VCaP (cell line): ENCODE measurements around the gene LUZP2.

Experiments used
- H3K27ac ChIP-seq: fragments of 450-650 bp; 2 replicates; pipeline ENCODE4 v1.5.1; 2017
- TF ChIP-seq, protein P1 (sequence below): fragments of 450-650 bp; conservative IDR thresholded peaks from 2 replicates; pipeline ENCODE4 v1.5.1; 2017; ENCODE audit warnings: mild to moderate bottlenecking, moderate library complexity

The LUZP2 gene

DNA sequence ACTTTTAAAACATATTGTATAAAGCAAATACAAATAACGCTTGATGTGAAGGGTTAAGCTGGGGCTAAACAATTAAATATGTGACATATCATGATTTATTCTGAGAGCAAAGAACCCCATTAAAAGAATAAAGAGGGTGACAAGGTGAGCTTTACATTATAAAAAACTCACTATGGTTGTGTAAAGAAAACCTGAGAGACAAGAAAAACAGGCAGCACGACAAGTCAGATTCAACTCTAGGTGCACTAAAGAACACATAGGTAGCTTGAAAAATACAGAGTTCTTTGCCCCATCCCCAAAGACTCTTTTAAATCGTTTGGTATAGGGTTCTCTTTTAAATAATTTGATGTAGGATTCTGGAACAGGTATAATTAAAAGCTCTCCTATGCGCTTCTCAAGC is 63.5 kb downstream of the LUZP2 start:
- H3K27ac ChIP-seq = 0 out of 2 replicates have a peak overlapping the region, but pooled peaks have one; percentile 34
- TF ChIP-seq, protein P1, sequence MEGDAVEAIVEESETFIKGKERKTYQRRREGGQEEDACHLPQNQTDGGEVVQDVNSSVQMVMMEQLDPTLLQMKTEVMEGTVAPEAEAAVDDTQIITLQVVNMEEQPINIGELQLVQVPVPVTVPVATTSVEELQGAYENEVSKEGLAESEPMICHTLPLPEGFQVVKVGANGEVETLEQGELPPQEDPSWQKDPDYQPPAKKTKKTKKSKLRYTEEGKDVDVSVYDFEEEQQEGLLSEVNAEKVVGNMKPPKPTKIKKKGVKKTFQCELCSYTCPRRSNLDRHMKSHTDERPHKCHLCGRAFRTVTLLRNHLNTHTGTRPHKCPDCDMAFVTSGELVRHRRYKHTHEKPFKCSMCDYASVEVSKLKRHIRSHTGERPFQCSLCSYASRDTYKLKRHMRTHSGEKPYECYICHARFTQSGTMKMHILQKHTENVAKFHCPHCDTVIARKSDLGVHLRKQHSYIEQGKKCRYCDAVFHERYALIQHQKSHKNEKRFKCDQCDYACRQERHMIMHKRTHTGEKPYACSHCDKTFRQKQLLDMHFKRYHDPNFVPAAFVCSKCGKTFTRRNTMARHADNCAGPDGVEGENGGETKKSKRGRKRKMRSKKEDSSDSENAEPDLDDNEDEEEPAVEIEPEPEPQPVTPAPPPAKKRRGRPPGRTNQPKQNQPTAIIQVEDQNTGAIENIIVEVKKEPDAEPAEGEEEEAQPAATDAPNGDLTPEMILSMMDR = no peak

DNA sequence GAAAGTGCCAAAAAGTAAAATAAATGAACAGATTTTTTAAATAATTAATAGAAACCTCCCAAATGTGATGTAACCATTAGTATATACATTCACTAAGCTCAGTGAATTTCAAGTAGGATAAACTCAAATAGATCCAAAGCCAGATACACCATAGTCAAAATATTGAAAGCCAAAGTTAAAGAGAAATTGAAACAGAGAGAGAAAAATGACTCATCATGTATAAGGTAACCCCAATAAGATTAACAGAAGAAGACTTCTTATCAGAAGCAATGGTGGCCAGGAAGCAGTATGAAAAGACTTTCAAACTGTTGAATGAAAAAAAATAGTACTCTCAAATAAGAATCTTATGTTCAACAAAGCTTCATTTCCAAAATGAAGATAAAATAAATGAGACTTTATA is 70.5 kb downstream of the LUZP2 start:
- TF ChIP-seq, protein P1 = no peak
- H3K27ac ChIP-seq = no peak overlapping the region

DNA sequence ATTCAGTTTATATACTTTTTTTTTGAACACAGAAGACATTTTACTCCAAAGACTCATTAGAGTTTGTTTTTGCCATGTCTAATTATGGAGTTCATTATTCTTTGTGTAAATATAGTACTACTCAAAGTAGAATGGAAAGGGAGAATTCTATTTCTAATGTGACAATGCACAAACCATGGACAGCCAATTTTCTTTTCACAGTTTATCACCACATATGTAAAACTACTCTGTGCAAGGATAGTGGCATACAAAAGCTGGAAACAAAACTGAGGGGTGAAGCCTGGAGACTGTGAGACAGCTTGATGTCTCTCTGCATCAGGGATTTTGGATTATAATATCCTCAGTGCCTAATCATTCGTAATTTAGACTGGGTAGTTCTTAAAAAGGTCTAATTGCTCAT is 75.5 kb downstream of the LUZP2 start:
- TF ChIP-seq, protein P1 = no peak
- no peak overlapping the region for H3K27ac ChIP-seq

DNA sequence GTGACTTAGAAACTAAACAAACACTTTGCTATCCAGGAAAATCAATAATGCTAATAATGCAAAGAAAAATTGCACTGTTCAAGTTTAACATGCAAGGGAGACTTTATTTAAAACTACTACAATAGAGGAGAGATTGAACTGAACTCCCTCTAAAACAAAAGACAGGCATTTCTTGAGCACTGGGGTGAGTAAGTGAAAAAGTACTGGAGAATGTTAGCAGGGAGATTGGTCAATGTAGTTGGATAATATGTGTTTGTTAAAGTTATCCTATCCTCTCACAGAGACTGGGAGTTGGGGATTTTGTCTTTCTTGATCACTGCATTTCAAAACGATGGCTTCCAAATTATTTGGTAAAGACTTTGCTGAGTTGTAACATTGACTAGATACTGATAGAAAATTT is 77.6 kb downstream of the LUZP2 start:
- H3K27ac ChIP-seq = no peak overlapping the region
- TF ChIP-seq, protein P1 = no peak

DNA sequence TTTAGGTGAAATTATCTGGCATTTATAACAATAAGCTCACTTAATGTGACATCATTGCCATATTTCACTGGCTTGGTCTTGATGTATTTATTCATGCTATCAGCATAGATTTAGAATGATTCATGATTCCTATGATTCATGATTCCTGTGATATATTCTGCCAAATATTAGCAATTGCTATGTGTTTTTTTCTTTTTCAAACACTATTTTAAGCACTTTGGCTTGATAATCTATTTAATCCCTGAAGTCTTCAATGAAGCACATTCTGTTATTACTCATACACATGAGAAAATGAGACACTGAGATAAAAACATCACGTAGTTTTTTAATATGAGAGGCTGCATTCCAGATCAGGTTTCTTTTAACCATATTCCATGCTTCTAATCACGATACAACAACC is 78.5 kb downstream of the LUZP2 start:
- TF ChIP-seq, protein P1 = no peak
- no peak overlapping the region for H3K27ac ChIP-seq

DNA sequence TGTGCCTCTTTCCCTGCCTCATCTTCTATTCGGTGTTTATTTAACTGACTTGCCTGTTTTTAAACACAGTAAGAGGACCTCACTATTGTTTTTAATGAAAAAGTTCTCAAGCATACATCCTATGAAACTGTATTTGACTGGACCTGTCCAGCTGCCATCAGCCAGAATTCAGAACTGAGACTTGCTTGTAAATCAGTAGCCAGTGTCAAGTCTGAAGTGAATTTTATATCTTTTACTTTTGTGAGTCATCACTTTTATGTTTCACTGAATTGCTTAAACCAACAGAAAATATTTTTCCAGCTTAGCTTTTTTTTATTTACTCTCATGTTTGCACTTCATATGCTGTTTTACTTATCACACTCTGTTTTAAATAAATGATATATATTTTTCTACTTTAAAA is 88.3 kb downstream of the LUZP2 start:
- TF ChIP-seq, protein P1 = no peak
- no peak overlapping the region for H3K27ac ChIP-seq

DNA sequence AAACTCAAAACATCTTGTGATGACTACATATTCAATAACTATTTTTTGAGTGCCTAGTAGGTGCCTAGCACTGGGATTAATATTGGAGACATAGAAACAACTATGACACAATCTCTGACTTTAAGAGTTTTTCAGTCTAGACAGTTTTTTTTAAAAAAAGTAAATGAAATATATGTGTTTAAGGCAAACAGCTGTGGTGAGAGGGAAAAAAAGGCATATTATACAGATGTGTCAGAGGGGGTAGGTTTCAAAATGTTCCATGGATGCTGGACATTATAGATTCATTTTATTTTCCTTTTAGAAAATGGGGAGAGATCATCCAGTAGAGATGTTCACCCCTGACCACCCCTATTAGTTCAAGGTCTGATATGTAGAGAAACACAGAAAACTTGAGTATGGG is 90.8 kb downstream of the LUZP2 start:
- no peak overlapping the region for H3K27ac ChIP-seq
- TF ChIP-seq, protein P1 = no peak

DNA sequence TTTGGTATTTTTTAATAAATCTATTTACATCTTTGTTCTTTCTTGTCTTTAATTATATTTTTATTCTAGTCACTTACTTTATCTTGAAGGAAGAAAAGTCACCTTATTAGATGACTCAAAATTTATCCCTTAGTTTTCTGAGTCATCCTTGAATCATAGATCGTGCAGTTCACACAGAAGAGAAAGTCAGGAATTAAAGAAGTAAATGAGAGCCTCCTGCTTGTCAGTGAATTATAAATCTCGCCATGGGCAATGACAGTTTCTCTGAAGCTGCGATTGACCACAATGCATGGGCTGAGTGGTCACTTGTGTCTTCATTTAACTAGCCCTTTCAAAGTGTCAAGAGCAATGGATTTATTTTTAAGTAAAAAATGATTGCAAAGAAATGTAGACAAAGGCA is 91.2 kb downstream of the LUZP2 start:
- no peak overlapping the region for H3K27ac ChIP-seq
- TF ChIP-seq, protein P1 = no peak
